Glutamatergic neuron (in vitro differentiated cells): ENCODE results near the gene DPP4. TPM values are rescaled to one million over a fixed set of nuclear protein-coding genes. Genes with fewer than 3 reads are reported as not detected.

Source experiments
- DNase-seq: peaks from one replicate; pipeline ENCODE4 v3.0.0; 2022
- H3K27ac Mint-ChIP-seq: one replicate; pipeline ENCODE4 v1.8.0; 2020; ENCODE audit warnings: mild to moderate bottlenecking, mixed read lengths, inconsistent platforms; ENCODE audit not compliant: unreplicated experiment
- H3K27me3 Mint-ChIP-seq: one replicate; pipeline ENCODE4 v1.8.0; 2020; ENCODE audit warnings: mild to moderate bottlenecking, moderate library complexity, mixed read lengths, inconsistent platforms; ENCODE audit not compliant: unreplicated experiment
- H3K36me3 Mint-ChIP-seq: one replicate; pipeline ENCODE4 v1.8.0; 2020; ENCODE audit warnings: mild to moderate bottlenecking, mixed read lengths, inconsistent platforms; ENCODE audit not compliant: unreplicated experiment
- H3K4me1 Mint-ChIP-seq: one replicate; pipeline ENCODE4 v1.8.0; 2020; ENCODE audit warnings: mild to moderate bottlenecking, low read depth, mixed read lengths, inconsistent platforms; ENCODE audit not compliant: unreplicated experiment
- H3K4me3 Mint-ChIP-seq: one replicate; pipeline ENCODE4 v1.8.0; 2020; ENCODE audit warnings: mild to moderate bottlenecking, mixed read lengths, inconsistent platforms; ENCODE audit not compliant: unreplicated experiment
- H3K9me3 Mint-ChIP-seq: one replicate; pipeline ENCODE4 v1.8.0; 2020; ENCODE audit warnings: mild to moderate bottlenecking, moderate library complexity, mixed read lengths, inconsistent platforms; ENCODE audit not compliant: unreplicated experiment
- total RNA-seq: library from RNA; stranded (reverse); fragmentation: NEBNext Ultra II Directional; extraction: Animal tissue kit (Norgen Biotek cat#: 25700); gene quantifications from one replicate; pipeline ENCODE4 v1.2.1, GENCODE V29; 2021; ENCODE audit not compliant: unreplicated experiment
- TF ChIP-seq, protein P1 (sequence below): fragments of 200-600 bp; sonication (generic); IDR thresholded peaks from one replicate; pipeline ENCODE4 v1.5.0; 2021; ENCODE audit not compliant: partially characterized antibody, unreplicated experiment

DPP4 gene
- total RNA-seq, 1 donor from 2014 or later, result 0.20 TPM

DNA sequence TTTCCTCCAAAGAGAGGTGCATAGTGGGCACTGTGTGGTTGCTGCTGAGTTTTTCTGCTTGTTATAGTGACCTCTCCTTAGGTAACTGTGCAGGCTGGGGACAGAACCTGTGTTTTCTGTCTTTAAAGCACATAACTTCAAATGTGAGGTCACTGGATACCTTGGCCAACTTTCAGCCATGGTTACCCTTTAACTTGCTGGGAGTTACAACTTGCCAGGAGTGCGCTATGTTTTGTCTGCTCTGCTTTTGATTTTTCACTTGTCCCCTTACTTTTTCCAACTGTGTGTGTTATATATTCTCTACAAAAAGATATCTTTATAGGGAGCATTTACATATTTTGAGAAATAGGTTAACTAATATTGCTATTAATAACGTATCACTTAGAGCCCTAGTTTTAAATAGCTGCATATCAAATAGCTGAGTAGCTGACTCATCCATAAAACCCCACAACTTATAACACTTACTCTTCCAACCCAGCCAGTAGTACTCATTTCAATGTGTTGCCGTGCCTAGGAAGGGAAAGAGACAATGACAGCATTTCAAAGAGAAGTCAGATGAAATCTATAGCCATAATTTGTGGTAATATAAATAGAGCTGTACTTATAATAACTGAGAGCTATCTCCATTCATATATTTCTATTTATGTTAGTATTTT, 51.6 kb downstream of the DPP4 start:
- TF ChIP-seq, protein P1, sequence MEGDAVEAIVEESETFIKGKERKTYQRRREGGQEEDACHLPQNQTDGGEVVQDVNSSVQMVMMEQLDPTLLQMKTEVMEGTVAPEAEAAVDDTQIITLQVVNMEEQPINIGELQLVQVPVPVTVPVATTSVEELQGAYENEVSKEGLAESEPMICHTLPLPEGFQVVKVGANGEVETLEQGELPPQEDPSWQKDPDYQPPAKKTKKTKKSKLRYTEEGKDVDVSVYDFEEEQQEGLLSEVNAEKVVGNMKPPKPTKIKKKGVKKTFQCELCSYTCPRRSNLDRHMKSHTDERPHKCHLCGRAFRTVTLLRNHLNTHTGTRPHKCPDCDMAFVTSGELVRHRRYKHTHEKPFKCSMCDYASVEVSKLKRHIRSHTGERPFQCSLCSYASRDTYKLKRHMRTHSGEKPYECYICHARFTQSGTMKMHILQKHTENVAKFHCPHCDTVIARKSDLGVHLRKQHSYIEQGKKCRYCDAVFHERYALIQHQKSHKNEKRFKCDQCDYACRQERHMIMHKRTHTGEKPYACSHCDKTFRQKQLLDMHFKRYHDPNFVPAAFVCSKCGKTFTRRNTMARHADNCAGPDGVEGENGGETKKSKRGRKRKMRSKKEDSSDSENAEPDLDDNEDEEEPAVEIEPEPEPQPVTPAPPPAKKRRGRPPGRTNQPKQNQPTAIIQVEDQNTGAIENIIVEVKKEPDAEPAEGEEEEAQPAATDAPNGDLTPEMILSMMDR, result no peak
- Mint-ChIP-seq H3K4me3 (no peak overlapping the region), H3K36me3 (no peaks in the 10 kb centered on the region), H3K9me3 (no peaks in the 10 kb centered on the region), H3K27ac (no peak overlapping the region), H3K27me3 (no peaks in the 10 kb centered on the region), H3K4me1 (peaks cover 4% of the 10 kb centered on the region)
- DNase-seq, result no peak

DNA sequence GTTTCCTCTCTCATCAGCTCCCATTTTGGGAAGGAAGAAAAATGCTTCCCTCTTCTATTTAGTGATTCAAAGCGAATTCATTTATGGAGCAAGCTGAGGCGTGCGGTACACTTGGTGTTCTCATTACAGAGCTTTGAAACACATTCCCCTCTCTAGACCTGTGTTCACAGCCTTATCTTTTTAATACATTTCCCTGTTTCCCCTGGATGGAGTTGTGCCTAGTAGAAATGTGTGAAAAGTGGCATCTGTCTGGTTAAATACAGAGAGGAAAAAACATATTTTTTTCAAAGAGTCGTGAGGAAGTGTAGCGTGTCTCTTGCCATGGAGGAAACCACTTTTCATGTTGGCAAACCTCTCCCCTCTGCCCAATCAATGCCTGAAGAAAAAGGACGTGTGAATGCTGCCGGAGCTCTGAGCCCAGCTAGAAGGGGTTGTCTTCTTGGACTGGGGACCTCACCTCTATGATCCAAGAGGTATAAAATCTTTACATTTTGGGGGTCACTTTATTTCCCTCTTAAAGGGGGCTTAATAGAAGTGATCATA, 52.4 kb downstream of the DPP4 start:
- Mint-ChIP-seq H3K27me3 (no peaks in the 10 kb centered on the region), H3K4me1 (peaks cover 4% of the 10 kb centered on the region), H3K27ac (no peak overlapping the region), H3K4me3 (no peak overlapping the region), H3K36me3 (no peaks in the 10 kb centered on the region), H3K9me3 (no peaks in the 10 kb centered on the region)
- DNase-seq, result no peak
- TF ChIP-seq, protein P1, result no peak

DNA sequence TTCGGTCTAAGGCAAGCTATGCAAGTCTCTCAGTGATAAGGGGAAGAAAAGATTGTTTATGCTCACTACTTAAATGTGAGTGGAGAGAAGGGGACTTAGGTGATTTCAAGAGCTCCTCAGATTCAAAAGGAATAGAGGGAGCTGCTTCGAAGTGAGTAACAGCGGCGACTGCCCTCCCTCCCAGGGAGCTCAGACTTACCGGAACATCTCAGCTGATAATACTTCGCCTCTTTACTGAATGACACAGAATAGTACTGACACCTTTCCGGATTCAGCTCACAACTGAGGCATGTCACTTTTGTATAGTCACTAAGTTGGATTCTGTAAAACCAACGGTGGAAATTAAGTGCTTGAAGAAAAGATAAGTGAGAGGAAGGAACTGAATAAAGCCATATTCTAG, 55.5 kb downstream of the DPP4 start:
- Mint-ChIP-seq H3K27ac (no peak overlapping the region), H3K27me3 (no peaks in the 10 kb centered on the region), H3K4me3 (no peak overlapping the region), H3K9me3 (no peaks in the 10 kb centered on the region), H3K4me1 (peaks cover 2% of the 10 kb centered on the region), H3K36me3 (no peaks in the 10 kb centered on the region)
- TF ChIP-seq, protein P1, result no peak
- no peak for DNase-seq

DNA sequence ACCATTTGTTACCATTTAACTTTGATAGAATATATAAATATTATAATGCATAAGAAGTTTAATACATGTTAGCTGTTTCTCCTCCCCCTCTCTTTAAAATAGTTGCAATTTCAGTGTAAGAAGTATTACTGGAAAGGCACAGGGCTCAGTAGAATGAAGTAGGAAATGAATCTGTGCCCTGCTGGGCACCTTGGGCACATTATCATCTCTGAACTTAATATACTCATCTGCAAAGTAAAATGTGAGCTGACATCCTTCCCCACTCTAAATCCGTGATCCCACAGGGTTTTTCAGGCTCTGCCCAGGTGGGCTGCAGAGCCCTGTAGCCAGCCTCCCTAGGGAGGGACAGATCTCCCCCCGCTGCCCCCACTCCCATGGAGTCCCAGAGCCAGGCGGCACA, 56.8 kb downstream of the DPP4 start:
- Mint-ChIP-seq H3K27me3 (no peaks in the 10 kb centered on the region), H3K27ac (no peak overlapping the region), H3K36me3 (no peaks in the 10 kb centered on the region), H3K4me1 (peaks cover 2% of the 10 kb centered on the region), H3K4me3 (no peak overlapping the region), H3K9me3 (no peaks in the 10 kb centered on the region)
- TF ChIP-seq, protein P1, result no peak
- no peak for DNase-seq

DNA sequence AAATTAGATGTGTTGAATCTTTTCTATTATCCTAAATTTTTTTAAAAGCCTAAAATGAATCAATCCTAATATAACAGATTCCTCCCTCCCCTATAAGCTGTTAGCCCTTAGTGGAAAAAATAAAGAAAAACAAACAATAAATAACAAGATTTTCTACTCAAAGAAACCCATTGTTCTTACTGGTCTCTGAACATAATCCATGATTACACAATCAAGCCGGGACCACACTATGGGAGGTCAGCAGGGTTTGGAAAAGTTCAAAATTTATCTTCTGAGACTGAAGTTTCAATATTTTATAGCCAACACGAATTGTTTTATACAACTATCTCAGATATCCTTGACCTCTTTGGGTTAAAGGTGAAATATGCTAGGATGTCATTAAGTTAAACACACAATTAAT, 57.9 kb downstream of the DPP4 start:
- H3K4me1 Mint-ChIP-seq, result peaks cover 2% of the 10 kb centered on the region
- DNase-seq, result no peak
- H3K36me3 Mint-ChIP-seq, result no peaks in the 10 kb centered on the region
- H3K27ac Mint-ChIP-seq, result no peak overlapping the region
- TF ChIP-seq, protein P1, result no peak
- H3K4me3 Mint-ChIP-seq, result no peak overlapping the region
- H3K9me3 Mint-ChIP-seq, result no peaks in the 10 kb centered on the region
- H3K27me3 Mint-ChIP-seq, result no peaks in the 10 kb centered on the region
